K562 (cell line): ENCODE results near the gene CDC37. TPM values are rescaled to one million over a fixed set of nuclear protein-coding genes. Genes with fewer than 3 reads are reported as not detected.

ENCODE experiments used
- ARNT ChIP-seq, 2 experiments: fragments of 450-650 bp; IDR thresholded peaks; 2 replicates each; pipeline ENCODE4 v1.6.1; 2016; ENCODE audit warnings: mild to moderate bottlenecking in 1 of 2
- C11orf30 ChIP-seq: fragments of 450-650 bp; IDR thresholded peaks from 2 replicates; pipeline ENCODE4 v1.6.1; 2016; ENCODE audit warnings: low read depth, mild to moderate bottlenecking
- CC2D1A ChIP-seq: fragments of 450-650 bp; IDR thresholded peaks from 2 replicates; pipeline ENCODE4 v1.6.1; 2017; ENCODE audit warnings: mild to moderate bottlenecking
- CREB1 ChIP-seq, 2 experiments: sonication (generic) in 1 of 2; formaldehyde crosslinking in 1 of 2; IDR thresholded peaks; 2 replicates each; pipeline versions ENCODE4 v1.6.1 to v1.8.0; 2012 to 2022; ENCODE audit warnings: inconsistent platforms in 1 of 2, mild to moderate bottlenecking in 1 of 2, missing genetic modification reagents in 1 of 2, moderate library complexity in 1 of 2
- FOXK2 ChIP-seq, 2 experiments: fragments of 450-650 bp; IDR thresholded peaks in 1 of 2; conservative IDR thresholded peaks in 1 of 2; 2 replicates each; pipeline ENCODE4 v1.6.1; 2016; ENCODE audit warnings: low read depth in 2 of 2, mild to moderate bottlenecking in 1 of 2
- GATAD2A ChIP-seq: fragments of 450-650 bp; IDR thresholded peaks from 2 replicates; pipeline ENCODE4 v1.6.1; 2017
- HDAC8 ChIP-seq: fragments of 450-650 bp; IDR thresholded peaks from 2 replicates; pipeline ENCODE4 v1.6.1; 2016; ENCODE audit warnings: mild to moderate bottlenecking, missing genetic modification characterization, moderate library complexity, missing compliant biosample characterization
- L3MBTL2 ChIP-seq: fragments of 450-650 bp; IDR thresholded peaks from 2 replicates; pipeline ENCODE4 v1.6.1; 2016; ENCODE audit warnings: mild to moderate bottlenecking, moderate library complexity
- NFE2 ChIP-seq: IDR thresholded peaks from 2 replicates; pipeline ENCODE4 v1.6.1; 2014; ENCODE audit warnings: antibody characterized with exemption, low read depth
- NRF1 ChIP-seq, 2 experiments: fragments of 450-650 bp; IDR thresholded peaks in 1 of 2; conservative IDR thresholded peaks in 1 of 2; 2 replicates each; pipeline ENCODE4 v1.6.1; 2014; ENCODE audit warnings: mild to moderate bottlenecking in 2 of 2
- POLR3A ChIP-seq: IDR thresholded peaks from 2 replicates; pipeline ENCODE4 v1.6.1; 2011; ENCODE audit warnings: borderline replicate concordance, mild to moderate bottlenecking, moderate library complexity; ENCODE audit not compliant: insufficient read length, insufficient read depth; ENCODE audit errors: extremely low read depth
- SPI1 ChIP-seq: IDR thresholded peaks from 2 replicates; pipeline ENCODE4 v1.6.1; 2011; ENCODE audit warnings: low read depth, low read length, control low read depth, borderline replicate concordance
- STAG1 ChIP-seq: sonication (generic); formaldehyde crosslinking; IDR thresholded peaks from 2 replicates; pipeline ENCODE4 v1.5.0; 2020; ENCODE audit warnings: missing genetic modification reagents, borderline replicate concordance
- TEAD1 ChIP-seq, 2 experiments: fragments of 450-650 bp in 1 of 2; sonication (generic) in 1 of 2; formaldehyde crosslinking; IDR thresholded peaks; 2 replicates each; pipeline versions ENCODE4 v1.4.0 to v1.8.0; 2020 to 2022; ENCODE audit warnings: mild to moderate bottlenecking in 2 of 2, missing genetic modification reagents in 1 of 2
- ZNF197 ChIP-seq: fragments of 200-800 bp; sonication (Bioruptor generic); IDR thresholded peaks from 2 replicates; pipeline ENCODE4 v1.6.1; 2016; ENCODE audit warnings: low read depth, missing genetic modification characterization, missing compliant biosample characterization
- polyA plus RNA-seq, 8 experiments: library from polyadenylated mRNA; depleted of rRNA in 4 of 8; stranded (reverse) in 5 of 8; unstranded in 3 of 8; fragments of >200 nt; fragmentation: Nextera tagmentation in 2 of 8; fragmentation: Illumina TruSeq in 1 of 8; extraction: Ambion mirVana in 2 of 8; extraction: Trizol in 1 of 8; gene quantifications; 2 replicates each; pipeline versions ENCODE4 v1.2.1 to v1.2.3, GENCODE V29; 2011 to 2014; ENCODE audit warnings: inconsistent platforms in 1 of 8, missing spikeins in 1 of 8
- total RNA-seq, 7 experiments: library from RNA; depleted of rRNA in 6 of 7; stranded (reverse); fragments of >200 nt in 6 of 7; fragmentation: Illumina TruSeq in 2 of 7; extraction: Trizol in 2 of 7; gene quantifications; 2 replicates each; pipeline versions ENCODE4 v1.2.1 to v1.2.3, GENCODE V29; 2011 to 2021; ENCODE audit warnings: low replicate concordance in 1 of 7
- TF ChIP-seq, protein P1 (sequence below): fragments of 200-800 bp; sonication (Bioruptor generic); IDR thresholded peaks from 2 replicates; pipeline ENCODE4 v1.6.1; 2016; ENCODE audit warnings: missing genetic modification characterization, missing compliant biosample characterization
- TF ChIP-seq, protein P2 (sequence below): sonication (generic); formaldehyde crosslinking; IDR thresholded peaks from 2 replicates; pipeline ENCODE4 v1.8.0; 2023; ENCODE audit warnings: mild to moderate bottlenecking, missing genetic modification reagents
- TF ChIP-seq, protein P3 (sequence below): fragments of 450-650 bp; IDR thresholded peaks from 2 replicates; pipeline ENCODE4 v1.6.1; 2016

CDC37 gene
- total and polyA plus RNA-seq, 9 of the 15 experiments (the other 6 are each of a cell fraction or from before 2014, with no cell fraction given): 6.6 to 538 (median 227) TPM

DNA sequence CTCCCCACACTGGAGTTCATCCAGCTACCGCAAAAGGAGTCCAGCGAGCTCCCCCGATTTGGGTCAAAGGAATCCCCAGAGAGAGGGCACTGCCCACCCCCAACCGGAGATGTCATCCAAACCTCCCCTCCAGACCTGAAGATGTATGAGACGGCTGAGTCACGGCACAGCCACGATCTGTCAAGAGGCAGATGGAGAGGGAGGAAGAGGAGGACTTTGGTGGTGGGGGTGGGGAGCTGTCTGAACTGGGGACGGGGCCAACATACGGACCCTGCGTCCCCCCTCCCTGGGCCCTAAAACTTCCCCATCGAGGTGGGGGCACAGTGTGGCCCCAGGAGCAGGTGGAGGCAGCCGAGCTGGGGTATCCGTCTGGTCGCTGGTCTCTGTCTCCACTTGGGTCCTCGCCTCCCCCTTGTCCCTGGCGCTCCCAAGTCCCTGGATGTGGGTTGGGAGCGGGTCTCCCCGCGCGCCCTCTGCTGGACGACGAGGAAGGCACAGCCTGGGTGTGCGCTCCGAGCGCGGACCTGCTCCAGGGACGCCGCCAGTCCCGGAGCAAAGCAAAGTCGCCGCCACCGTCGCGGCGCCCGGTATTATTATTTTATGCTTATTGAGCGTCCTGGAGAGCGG, 20.8 kb upstream of the CDC37 start (continued):
- TF ChIP-seq POLR3A (no peak), CREB1 (IDR thresholded peaks at IDR 0.05) (peak; percentile 25; the same call in 1 of the 2 replicates), CREB1 (CRISPR knock-in tag; IDR thresholded peaks at IDR 0.05) (0 out of 2 replicates have a peak, but pooled peaks have one; percentile 57), ZNF197 (CRISPR knock-in tag) (no peak), NFE2 (peak; percentile 81), C11orf30 (peak; percentile 67; the same call in 1 of the 2 replicates), TEAD1 (CRISPR knock-in tag; IDR thresholded peaks at IDR 0.05) (peak in 1 of 2 experiments; percentile 78; a peak in 2 of 4 replicates), SPI1 (peak; percentile 57; the same call in 1 of the 2 replicates), ARNT (IDR thresholded peaks at IDR 0.05) (no peak), CC2D1A (peak; percentile 100), HDAC8 (0 out of 2 replicates have a peak, but pooled peaks have one; percentile 24), NRF1 (conservative IDR thresholded peaks at IDR 0.05 in 1 of 2, IDR thresholded peaks at IDR 0.05 in 1 of 2) (peak; percentile 64 to 69), L3MBTL2 (0 out of 2 replicates have a peak, but pooled peaks have one; percentile 55), GATAD2A (peak; percentile 93), FOXK2 (conservative IDR thresholded peaks at IDR 0.05 in 1 of 2, IDR thresholded peaks at IDR 0.05 in 1 of 2; ENCODE audit: low read depth in 2 of 2) (peak in 1 of 2 experiments; percentile 25; a peak in 1 of 4 replicates), STAG1 (CRISPR knock-in tag) (no peak)
- TF ChIP-seq, protein P1, sequence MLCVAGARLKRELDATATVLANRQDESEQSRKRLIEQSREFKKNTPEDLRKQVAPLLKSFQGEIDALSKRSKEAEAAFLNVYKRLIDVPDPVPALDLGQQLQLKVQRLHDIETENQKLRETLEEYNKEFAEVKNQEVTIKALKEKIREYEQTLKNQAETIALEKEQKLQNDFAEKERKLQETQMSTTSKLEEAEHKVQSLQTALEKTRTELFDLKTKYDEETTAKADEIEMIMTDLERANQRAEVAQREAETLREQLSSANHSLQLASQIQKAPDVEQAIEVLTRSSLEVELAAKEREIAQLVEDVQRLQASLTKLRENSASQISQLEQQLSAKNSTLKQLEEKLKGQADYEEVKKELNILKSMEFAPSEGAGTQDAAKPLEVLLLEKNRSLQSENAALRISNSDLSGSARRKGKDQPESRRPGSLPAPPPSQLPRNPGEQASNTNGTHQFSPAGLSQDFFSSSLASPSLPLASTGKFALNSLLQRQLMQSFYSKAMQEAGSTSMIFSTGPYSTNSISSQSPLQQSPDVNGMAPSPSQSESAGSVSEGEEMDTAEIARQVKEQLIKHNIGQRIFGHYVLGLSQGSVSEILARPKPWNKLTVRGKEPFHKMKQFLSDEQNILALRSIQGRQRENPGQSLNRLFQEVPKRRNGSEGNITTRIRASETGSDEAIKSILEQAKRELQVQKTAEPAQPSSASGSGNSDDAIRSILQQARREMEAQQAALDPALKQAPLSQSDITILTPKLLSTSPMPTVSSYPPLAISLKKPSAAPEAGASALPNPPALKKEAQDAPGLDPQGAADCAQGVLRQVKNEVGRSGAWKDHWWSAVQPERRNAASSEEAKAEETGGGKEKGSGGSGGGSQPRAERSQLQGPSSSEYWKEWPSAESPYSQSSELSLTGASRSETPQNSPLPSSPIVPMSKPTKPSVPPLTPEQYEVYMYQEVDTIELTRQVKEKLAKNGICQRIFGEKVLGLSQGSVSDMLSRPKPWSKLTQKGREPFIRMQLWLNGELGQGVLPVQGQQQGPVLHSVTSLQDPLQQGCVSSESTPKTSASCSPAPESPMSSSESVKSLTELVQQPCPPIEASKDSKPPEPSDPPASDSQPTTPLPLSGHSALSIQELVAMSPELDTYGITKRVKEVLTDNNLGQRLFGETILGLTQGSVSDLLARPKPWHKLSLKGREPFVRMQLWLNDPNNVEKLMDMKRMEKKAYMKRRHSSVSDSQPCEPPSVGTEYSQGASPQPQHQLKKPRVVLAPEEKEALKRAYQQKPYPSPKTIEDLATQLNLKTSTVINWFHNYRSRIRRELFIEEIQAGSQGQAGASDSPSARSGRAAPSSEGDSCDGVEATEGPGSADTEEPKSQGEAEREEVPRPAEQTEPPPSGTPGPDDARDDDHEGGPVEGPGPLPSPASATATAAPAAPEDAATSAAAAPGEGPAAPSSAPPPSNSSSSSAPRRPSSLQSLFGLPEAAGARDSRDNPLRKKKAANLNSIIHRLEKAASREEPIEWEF (CRISPR knock-in tag): no peak
- TF ChIP-seq, protein P2, sequence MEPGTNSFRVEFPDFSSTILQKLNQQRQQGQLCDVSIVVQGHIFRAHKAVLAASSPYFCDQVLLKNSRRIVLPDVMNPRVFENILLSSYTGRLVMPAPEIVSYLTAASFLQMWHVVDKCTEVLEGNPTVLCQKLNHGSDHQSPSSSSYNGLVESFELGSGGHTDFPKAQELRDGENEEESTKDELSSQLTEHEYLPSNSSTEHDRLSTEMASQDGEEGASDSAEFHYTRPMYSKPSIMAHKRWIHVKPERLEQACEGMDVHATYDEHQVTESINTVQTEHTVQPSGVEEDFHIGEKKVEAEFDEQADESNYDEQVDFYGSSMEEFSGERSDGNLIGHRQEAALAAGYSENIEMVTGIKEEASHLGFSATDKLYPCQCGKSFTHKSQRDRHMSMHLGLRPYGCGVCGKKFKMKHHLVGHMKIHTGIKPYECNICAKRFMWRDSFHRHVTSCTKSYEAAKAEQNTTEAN: no peak
- TF ChIP-seq, protein P3, sequence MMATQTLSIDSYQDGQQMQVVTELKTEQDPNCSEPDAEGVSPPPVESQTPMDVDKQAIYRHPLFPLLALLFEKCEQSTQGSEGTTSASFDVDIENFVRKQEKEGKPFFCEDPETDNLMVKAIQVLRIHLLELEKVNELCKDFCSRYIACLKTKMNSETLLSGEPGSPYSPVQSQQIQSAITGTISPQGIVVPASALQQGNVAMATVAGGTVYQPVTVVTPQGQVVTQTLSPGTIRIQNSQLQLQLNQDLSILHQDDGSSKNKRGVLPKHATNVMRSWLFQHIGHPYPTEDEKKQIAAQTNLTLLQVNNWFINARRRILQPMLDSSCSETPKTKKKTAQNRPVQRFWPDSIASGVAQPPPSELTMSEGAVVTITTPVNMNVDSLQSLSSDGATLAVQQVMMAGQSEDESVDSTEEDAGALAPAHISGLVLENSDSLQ: peak; percentile 67
